Activated CD8-positive, alpha-beta memory T cell treated with anti-CD3 and anti-CD28 coated beads for 48 hours (primary cell): ENCODE results near the gene GNG3.
"Not testable (repeated sequence)": the region's sequence is repeated elsewhere in the genome, so short reads cannot be mapped to it uniquely, and the experiment has no call there.

ENCODE experiments used
- DNase-seq, 3 experiments: peaks; one replicate each; pipeline ENCODE4 v3.0.0-alpha.2; 2020; ENCODE audit warnings: low read depth in 2 of 3, low spot score in 2 of 3

The GNG3 gene

GRCh38 chr11:62716206-62716605 is 8.7 kb downstream of the GNG3 start:
- no peak for DNase-seq

GRCh38 chr11:62716816-62717215 is 9.3 kb downstream of the GNG3 start:
- DNase-seq = no peak

DNA sequence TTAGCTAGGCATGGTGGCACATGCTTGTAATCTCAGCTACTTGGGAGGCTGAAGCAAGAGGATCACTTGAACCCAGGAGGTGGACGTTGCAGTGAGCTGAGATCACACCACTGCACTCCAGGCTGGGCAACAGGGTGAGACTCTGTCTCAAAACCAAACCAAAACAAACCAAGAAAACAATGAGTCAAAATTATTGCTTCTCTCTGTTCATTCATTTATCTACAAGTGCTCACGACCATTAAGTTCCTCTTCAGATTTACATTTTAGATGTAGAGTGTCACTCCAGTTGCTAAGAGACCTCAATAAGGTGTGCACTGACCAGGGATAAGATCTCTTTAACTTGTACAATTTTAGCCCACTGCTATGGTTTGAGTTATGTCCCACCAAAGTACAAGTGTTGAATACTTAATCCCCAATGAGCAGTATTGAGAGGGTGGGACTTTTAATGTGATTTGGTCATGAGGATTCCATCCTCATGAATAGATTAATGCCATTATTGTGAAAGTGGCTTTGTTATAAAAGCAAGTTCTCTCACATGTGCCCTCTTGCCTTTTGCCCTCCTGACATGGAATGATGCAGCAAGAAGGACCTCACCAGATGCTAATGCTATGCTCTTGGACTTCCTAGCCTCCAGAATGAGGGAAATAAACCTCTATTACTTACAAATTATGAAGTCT is 12.0 kb downstream of the GNG3 start:
- no peak for DNase-seq

GRCh38 chr11:62721994-62722393 is 14.5 kb downstream of the GNG3 start:
- no peak for DNase-seq

GRCh38 chr11:62724171-62724570 is 16.7 kb downstream of the GNG3 start:
- DNase-seq = no peak

- DNase-seq = no peak
Measured at GRCh38 chr11:62725646-62726045, 18.2 kb downstream of the GNG3 start.

DNA sequence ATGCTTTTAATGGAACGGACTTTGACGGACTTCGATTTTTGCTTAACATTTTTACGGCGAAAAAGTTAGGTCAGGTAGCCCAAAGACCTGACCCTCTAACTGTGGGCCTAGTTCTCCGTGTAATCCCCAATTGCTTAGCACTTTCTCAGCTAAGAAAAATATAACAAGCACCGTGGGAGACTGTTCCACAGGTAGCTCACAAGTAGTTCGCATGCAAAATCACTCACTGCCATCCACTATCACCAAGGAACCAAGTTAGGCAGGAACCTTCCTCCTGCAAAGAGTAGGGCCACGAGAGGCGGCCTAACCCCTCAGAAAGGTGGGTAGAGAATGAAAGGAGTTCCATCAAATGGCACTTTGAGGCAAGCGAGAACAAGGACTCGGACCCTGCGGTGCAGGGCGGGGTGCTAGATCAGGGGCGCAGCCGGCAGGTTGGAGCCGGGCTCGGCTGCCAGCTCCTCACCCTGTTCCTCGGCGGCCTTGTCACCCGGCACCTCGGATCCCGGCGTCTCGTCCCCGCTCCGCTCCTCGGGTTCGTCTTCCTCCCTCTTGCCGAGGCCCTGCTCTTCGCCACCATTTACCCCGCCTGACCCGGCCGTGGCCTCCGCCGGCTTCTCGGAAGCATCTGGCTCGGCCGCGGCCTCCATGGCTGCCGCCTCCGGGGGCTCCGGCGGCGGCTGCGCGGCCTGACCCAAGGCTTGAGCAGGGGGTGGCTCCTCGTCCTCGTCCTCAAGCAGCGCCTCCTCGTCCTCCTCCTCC is 18.9 kb downstream of the GNG3 start:
- no peak for DNase-seq

GRCh38 chr11:62726915-62727164 is 19.4 kb downstream of the GNG3 start:
- no peak for DNase-seq

DNA sequence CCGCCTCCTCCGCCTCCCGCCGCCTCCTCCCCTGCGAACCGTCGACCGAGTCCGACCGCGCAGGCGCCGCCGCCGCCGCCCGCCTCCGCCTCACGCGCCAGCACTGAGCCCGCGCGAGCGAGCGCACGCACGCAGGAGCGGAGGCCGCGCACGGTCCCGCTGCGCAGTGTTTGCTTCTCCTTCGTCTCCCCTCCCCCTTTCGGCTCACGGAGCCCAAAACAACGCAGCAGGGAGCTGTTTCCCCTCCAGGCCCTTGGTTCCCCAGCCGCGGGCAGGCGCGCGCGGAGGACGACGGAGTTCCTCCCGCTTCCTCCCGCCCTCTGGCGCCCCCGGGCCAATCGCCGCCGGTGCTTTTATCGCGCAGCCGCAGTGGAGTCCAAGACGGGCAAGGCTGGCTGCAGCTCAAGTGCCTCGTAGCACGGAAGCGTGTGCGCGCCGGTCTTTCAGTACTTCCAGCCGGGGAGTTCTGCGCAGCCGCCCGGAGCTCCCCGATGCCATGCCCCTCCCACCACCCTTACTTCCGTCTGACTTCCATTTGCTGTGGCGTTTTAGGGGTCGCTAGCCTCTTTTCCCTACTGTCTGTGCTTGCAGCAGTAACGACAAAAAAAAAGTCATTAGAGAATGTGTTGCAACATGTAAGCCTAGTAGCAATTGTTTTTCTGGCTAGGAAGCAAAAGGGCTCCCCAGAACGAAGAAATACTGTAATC is 19.8 kb downstream of the GNG3 start, which contains the start of gene HNRNPUL2:
HNRNPUL2 (minus strand) TSS at position 293 of the 707 bp plus-strand sequence. CDS start 301 bp downstream, outside the sequence.
- DNase-seq = peak; percentile 91 to 99 (median 93)

DNA sequence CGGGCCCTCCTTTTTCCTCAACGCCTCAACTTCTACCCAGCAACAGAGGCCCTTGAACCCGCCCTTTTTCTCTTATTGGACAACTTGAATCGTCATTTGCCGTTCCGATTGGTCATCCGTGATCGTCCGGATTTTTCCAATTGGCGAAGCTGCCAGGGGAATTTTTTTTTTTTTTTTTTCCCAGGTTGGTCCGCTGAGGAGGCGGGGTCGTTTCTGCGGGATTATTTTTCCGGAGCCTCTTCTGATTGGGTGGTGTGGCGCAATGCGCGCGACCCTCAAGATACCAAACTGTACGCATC is 20.3 kb downstream of the GNG3 start:
- peak in 2 of 3 experiments; percentile 44 to 61 for DNase-seq

GRCh38 chr11:62728171-62728988 is 20.9 kb downstream of the GNG3 start, which contains the start of gene TTC9C:
TTC9C (plus strand) TSS chr11:62728486; CDS start chr11:62728849, 363 bp downstream.
- peak; percentile 54 to 67 (median 61) for DNase-seq

DNA sequence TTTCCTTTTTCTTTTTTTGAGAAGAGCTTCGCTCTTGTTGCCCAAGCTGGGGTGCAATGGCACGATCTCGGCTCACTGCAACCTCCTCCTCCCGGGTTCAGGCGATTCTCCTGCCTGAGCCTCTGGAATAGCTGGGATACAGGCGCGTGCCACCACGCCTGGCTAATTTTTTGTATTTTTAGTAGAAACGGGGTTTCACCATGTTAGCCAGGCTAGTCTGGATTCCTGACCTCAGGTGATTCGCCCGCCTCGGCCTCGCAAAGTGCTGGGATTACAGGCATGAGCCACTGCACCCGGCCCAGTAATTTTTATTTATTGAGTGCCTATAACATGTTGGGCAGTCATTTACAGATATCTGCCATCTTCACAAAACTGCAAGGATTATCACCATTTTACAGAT is 22.6 kb downstream of the GNG3 start:
- DNase-seq = not testable (repeated sequence)

DNA sequence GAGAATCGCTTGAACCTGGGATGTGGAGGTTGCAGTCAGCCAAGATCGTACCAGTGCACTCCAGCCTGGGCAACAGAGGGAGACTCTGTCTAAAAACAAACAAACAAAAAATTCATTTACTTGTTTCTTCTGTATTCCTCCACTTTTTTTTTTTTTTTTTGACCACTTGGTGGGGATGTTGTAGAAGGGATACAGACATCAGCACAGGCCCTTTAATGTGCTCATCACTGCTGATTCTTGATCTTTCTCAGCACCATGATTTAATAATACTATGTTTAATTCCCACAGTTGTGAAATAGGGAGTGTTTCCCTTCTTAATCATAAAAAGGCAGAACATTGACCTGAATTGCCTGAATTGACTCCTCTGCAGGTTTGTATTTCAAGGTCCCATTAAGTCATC is 25.4 kb downstream of the GNG3 start:
- no peak for DNase-seq

- DNase-seq = no peak
Measured at GRCh38 chr11:62737196-62737595, 29.7 kb downstream of the GNG3 start.

GRCh38 chr11:62747475-62748160 is 40.1 kb downstream of the GNG3 start:
- no peak for DNase-seq

DNA sequence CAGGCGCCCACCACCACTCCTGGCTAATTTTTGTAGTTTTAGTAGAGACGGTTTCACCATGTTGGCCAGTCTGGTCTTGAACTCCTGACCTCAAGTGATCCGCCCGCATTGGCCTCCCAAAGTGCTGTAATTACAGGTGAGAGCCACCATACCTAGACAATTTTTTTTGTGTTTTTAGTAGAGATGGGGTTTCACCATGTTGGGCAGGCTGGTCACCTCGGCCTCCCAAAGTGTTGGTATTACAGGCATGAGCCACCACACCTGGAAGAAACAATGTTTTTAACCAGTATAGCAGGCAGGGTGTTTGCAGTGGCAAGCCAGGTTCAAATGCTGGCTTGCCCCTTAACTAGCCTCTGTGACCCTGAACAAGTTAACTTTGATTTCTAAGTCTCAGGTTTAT is 42.5 kb downstream of the GNG3 start:
- DNase-seq = not testable (repeated sequence)

DNA sequence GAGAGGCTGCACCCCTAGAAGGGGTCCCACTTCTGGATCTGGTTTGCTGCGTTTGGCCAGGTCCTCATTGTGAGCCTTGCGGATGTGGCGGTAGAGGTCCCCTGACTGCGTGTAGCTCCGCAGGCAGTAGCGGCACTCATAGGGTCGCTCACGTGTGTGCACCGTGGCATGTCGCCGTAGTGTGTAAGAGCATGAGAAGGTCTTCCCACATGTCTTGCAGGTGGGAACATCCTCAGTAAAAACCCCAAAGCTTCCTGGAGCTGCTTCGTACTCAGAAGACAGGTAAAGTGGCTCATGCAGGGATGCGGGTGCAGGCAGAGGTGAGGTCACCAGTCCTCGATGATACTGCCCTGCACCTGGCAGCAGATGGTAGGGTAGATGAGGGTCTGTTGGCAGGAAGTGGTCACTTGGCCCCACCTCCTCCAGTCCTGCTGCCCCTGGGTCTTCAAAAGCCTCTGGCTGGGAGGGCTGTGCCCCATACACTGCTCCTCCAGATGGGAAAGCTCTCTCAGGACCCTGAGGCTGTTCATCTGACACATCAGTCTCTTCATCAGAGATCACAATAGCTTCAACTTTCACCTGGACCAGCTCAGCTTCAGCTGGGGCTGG is 44.8 kb downstream of the GNG3 start:
- DNase-seq = no peak

DNA sequence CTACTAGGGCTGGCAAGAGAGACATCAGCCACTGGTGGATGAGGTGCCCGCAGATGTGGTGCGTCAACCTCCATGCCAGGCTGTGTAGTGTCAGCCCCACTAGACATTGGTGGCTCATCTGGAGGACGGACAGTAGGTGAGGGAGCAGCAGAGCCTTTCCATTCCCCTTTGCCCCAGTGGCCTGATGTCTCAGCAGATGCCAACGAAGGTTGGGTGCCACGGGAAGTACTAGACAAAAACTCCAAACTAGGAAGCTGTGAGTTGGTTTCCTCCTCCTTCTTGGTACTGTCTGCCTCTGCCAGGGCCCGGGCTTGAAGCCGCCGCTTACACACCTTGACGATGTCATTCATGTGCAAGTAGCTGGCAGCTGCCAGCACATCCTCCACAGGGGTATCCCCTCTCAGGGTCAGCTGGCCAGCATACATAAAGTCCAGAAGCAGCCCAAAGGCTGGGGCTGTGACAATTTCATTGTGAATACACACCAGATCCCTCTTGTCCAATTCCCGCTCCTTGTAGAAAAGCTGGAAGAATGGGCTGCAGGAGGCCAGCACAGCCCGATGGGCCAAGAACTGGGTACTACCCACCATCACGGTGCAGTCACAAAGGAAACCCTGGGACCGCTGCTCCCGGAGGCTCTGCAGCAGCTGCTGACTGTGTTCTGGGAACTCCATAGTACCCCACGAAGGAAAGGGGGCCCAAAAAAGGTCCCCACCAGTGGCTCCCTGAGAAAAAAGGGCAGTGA is 45.7 kb downstream of the GNG3 start:
- no peak for DNase-seq

DNA sequence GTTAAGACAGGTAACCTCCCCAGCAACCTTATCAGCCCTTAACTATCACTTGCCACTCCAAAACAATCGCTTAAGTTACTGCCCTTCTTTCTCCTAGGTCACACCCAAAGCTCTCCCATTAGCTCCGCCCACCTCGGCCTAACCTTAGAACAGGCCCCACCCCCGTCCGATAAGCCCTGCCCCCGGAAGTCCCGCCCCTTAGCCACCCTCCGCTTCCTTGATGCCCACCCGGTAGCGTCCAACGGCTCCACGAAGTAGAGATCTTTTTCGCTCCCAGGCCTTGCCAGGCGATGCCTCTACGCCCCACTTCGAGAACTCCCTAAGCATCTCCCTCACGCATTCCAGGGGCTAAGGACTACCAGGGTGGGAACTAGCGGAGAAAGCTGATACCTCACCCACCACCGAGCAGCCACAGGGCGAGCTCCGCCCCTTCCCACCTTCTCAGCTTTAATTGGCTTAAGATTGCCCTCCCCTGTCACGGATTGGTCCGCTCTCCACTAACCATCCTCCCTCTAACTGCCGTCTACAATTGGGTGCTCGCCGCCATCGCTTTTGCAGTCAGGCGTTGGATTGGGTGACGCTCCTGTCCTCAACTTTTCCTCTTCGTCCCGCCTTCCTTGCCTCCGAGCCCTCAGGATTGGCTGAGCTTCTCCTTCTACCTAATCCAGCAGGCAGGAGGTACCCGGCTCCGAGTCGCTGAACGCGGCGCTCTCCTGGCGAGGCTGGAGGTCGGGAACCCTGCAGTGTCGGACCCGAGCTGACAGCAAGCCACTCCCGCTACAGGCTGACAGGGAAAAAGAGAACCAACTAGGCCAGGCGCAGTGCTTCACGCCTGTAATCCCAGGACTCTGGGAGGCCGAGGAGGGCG is 46.5 kb downstream of the GNG3 start, which contains the start of gene ZBTB3:
ZBTB3 (minus strand) TSS at position 425 of the 868 bp plus-strand sequence. CDS start 496 bp downstream, outside the sequence.
- peak; percentile 84 to 94 (median 93) for DNase-seq
